GM19238 (cell line): ENCODE measurements around the gene LEPR.
"Not testable (repeated sequence)": the region's sequence is repeated elsewhere in the genome, so short reads cannot be mapped to it uniquely, and the experiment has no call there.

ENCODE experiments used
- DNase-seq: peaks from one replicate; pipeline ENCODE4 v3.0.0; 2011; ENCODE audit warnings: low spot score; ENCODE audit not compliant: insufficient read length

LEPR gene, protein sequence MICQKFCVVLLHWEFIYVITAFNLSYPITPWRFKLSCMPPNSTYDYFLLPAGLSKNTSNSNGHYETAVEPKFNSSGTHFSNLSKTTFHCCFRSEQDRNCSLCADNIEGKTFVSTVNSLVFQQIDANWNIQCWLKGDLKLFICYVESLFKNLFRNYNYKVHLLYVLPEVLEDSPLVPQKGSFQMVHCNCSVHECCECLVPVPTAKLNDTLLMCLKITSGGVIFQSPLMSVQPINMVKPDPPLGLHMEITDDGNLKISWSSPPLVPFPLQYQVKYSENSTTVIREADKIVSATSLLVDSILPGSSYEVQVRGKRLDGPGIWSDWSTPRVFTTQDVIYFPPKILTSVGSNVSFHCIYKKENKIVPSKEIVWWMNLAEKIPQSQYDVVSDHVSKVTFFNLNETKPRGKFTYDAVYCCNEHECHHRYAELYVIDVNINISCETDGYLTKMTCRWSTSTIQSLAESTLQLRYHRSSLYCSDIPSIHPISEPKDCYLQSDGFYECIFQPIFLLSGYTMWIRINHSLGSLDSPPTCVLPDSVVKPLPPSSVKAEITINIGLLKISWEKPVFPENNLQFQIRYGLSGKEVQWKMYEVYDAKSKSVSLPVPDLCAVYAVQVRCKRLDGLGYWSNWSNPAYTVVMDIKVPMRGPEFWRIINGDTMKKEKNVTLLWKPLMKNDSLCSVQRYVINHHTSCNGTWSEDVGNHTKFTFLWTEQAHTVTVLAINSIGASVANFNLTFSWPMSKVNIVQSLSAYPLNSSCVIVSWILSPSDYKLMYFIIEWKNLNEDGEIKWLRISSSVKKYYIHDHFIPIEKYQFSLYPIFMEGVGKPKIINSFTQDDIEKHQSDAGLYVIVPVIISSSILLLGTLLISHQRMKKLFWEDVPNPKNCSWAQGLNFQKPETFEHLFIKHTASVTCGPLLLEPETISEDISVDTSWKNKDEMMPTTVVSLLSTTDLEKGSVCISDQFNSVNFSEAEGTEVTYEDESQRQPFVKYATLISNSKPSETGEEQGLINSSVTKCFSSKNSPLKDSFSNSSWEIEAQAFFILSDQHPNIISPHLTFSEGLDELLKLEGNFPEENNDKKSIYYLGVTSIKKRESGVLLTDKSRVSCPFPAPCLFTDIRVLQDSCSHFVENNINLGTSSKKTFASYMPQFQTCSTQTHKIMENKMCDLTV

DNA sequence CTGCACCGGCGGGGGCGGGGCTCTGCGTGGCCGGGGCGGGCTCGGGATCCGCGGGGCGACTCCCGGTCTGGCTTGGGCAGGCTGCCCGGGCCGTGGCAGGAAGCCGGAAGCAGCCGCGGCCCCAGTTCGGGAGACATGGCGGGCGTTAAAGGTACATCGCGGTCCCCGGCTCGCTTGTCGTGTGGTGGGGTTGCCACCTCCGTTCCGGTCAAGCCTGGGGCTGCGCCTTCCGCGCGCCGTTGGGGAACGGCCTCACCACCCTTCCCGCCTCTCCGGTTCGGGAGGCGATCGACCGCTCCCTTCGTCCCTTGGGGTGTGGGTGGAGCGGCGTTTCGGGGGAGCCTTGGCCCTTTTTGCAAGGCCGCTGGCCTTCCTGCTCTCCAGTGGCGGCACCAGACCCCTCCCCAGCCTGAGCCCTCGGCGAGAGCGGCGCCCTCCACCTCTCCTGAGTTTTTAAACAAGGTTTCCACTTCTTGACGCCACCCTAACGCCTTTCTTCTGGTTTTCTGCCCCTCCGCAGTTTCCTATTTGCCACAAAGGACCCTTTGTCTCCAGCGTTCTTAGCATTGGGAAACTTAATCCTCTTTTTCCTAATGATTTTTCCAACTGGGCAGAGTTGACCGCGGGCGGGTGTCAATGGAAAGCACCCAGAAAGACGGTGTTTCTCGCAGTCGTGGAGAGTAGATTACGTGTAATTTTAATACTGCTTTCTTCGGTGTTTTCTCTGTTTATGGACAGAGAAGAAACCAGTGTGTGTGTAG is at the start of gene LEPR, which contains the start of gene LEPROT:
TSS of gene LEPR (plus strand) at position 79 of the 761 bp plus-strand sequence. CDS start 144,898 bp downstream, outside the sequence.
TSS of gene LEPROT (plus strand) at position 79 of the 761 bp plus-strand sequence. CDS start at position 136, 57 bp downstream.
- DNase-seq = peak; percentile 80

DNA sequence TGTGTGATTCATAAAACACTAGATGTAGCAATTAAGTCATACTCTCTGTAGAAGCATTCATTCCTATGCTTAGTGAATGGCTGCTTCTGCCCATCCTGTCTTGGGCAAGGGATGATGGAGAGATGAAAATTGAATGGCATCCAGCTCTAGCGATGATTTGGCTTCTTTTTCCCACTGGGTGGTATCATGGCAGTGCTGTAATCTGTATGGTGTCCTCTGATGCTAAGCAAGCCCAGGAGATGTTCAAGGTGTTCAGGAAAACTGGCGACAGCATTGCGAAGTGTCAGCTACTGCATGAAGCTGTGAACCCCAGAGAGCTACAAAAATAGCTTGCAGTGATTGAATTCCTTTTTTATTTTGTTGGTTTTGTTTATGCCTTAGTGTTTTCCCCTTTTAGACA is 48.9 kb upstream of the LEPR start:
- DNase-seq = no peak

DNA sequence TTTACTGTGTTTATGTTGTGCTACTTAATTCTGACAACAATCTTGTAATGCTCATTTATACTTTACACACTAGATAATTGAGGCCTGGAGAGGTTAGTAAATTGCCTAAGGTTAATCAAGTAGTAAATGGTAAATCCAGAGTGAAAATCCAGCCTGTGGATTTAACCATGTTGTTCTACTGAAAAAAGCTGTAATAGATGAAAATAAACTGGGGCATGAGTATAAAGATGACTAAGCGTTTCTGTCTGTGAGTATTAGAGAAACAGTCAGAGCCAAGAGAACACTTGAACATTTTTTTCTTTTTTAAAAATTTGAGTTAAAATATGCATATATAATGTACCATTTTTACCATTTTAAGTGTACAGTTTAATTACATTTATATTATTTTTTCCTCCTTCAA is 47.9 kb upstream of the LEPR start:
- DNase-seq = no peak

DNA sequence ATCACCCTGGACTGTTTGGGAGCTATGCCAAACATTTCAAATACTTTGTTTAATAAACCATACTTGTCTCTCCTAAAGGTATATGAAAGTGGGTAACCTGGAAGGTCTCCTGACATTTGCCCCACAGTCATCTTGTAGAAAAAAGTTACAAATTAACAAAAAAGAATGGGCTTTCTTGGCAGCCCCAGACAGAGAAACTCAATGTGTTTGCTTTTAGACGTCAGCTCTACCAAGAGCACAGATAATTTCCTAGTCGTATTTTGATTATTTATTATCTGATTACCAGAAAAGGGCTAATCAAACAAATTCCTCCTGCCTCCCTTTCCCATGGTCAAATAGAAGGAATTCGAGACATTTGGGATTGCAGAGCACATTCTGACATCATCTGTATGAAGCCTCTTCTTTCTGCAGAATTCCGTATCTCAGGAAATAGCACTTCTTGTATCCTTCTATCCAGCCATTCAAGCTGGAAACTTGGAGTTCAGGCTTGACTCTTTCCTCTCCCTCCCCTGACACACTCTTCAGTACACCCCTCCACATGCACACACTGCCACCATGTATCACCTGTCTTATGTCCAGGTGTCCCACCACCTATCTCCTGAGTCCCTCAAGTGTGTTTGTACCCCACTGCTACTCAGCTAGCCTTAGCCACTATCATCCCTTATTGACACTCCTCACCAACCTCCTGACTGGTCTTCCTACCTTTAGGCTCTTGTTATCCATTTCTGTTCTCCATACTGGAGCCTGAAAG is 42.8 kb upstream of the LEPR start:
- no peak for DNase-seq

DNA sequence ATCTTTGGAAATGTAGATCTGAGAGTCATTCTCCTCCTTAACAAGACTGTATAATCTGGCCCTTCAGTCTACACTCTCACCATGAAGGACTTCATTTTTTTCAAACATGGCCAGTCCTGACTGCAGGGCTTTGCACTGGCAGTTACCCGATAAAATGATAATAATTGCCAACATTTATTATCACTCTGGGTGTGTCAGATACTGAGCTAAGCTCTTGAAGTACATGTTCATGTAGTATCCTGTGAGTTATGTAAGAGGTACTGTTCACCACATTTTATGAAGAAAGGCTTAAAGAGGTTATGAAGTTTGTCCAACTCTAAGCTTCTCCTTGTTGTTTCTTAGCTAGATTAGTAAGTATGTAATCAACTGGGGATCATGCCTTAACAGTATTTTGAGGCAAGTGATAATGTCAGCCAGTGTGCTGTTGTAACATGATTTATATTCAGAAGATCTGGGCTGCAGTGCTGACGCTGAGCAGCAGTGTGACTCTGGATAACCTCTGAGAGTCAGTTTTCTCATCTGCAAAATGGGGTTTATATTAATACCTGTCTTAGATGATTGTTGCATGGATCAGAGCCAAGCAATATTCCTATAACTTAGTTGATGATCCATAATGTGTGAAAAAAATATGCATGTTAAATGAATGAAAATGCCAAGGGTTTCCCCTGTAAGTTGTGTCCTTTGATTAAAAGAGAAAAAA is 42.1 kb upstream of the LEPR start:
- no peak for DNase-seq

DNA sequence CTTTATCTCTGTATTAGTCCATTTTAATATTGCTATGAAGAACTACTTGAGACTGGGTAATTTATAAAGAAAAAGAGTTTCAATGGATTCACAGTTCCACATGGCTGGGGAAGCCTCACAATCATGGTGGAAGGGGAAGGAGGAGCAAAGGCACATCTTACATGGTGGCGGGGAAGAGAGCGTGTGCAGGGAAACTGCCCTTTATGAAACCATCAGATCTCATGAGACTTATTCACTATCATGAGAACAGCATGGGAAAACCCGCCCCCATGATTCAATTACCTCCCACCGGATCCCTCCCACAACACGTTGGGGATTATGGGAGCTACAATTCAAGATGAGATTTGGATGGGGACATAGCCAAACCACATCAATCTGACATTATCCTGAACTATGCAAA is 36.0 kb upstream of the LEPR start:
- not testable (repeated sequence) for DNase-seq

DNA sequence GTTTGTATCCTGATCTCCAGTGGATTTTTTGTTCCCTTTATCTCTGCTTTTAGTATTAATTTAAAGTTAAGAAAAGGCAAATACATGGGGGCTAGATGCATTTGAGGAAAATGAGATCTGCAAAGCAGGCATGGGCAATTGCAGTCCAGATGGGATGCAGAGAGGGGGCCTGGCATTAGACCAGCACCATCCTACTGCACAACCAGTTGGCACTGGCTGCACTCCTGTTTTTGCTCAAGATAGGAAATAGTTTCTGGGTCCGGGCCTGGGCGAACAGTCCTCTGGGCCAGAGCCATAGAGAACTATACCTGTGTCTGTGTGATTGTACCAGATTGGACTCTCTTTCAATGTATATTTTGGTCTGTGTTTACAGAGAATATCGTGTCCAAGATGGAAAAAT is 34.0 kb upstream of the LEPR start:
- no peak for DNase-seq

DNA sequence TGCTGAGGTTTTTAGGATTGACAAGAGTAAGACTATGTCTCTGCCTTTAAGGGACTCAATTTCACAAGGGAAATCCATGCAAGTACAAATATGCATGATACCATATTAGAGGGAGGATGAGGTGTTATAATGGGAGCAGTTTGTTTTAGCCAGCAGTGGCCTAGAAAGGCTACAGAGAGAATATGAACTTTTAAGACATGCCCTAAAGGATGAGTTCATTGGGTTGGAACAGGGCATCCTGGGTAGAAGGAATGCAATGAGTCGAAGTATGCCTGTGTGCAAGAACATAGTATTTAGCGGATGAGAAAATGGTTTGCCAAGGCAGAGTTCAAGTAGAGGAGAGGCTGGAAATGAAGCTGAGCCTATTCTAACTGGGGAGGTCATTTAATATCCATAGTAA is 32.6 kb upstream of the LEPR start:
- DNase-seq = no peak

DNA sequence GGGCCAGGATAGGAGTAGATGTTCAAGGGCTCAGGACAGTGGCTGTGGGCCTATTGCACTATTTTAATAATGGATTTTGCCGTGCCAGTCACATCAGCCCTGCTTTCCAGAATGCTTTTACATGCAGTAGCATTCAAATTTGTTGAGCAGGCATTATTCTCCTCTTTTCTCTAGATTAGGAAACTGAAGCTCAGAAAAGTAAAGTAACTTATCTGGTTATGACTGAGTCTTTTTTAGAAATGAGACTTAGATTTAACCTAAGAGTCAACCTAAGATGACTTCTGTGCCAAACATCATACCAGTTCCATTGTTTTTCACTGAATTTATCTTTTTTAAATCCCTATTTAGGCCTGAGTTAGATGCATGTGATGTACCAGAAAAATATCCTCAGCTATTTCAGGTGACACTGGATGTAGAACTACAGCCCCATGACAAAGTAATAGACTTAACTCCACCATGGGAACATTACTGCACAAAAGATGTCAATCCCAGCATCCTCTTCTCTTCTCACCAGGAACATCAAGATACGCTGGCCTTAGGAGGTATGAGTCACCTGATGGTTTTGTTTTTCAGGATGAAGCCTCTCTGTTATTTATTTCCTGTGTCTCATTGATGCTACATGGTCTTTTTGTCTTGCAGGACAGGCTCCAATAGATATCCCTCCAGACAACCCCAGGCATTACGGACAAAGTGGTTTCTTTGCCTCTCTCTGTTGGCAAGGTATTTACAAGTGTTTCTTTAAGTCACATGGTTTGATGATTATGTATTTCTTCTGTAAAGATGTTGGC is 31.4 kb upstream of the LEPR start:
- no peak for DNase-seq

DNA sequence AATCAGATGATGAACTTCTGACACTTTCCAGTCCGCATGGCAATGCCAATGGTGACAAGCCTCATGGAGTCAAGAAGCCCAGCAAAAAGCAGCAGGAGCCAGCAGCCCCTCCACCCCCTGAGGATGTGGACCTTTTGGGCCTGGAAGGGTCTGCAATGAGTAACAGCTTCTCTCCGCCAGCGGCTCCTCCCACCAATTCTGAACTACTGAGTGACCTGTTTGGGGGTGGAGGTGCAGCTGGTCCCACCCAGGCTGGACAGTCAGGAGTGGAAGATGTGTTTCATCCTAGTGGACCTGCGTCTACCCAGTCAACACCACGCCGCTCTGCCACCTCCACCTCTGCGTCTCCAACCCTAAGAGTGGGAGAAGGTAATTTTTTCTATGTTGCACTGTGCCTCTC is 28.0 kb upstream of the LEPR start:
- no peak for DNase-seq

DNA sequence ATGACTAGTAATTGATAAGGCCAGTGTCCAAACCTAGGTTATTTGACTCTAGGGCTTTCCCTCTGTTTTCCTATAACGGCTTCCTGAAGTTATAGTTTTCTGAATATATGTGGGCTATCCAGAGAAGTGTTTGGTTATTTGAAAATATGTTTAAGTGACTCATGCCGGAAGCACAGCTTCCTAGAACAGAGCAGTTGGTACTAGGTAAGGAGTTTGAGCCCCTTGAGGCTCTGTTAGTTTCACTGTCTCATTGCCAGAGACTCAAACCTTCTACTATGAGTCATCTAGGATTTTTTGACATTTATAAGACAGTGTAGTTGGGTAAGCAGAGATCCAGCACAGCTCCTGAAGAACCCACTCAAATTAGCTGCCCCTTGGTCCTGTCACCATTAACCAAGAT is 27.1 kb upstream of the LEPR start:
- DNase-seq = no peak

DNA sequence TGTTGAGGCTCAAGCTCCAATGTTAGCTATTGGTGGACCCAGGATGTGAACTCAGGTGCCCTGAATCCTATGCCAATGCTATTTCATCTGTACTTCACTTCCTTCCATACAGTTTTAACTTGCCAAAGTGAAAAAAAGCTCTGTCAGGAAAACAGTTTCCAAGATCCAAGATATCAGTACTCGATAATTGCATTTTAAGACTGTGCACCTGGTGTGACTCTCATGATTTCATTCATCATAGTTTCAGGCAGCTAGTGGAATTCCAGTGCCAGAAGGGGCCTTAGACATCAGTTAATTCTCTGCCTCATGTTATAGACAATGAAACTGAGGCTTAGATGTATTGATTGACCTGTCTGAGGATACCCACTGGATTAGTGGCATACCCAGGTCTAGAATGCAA is 26.5 kb upstream of the LEPR start:
- DNase-seq = no peak

DNA sequence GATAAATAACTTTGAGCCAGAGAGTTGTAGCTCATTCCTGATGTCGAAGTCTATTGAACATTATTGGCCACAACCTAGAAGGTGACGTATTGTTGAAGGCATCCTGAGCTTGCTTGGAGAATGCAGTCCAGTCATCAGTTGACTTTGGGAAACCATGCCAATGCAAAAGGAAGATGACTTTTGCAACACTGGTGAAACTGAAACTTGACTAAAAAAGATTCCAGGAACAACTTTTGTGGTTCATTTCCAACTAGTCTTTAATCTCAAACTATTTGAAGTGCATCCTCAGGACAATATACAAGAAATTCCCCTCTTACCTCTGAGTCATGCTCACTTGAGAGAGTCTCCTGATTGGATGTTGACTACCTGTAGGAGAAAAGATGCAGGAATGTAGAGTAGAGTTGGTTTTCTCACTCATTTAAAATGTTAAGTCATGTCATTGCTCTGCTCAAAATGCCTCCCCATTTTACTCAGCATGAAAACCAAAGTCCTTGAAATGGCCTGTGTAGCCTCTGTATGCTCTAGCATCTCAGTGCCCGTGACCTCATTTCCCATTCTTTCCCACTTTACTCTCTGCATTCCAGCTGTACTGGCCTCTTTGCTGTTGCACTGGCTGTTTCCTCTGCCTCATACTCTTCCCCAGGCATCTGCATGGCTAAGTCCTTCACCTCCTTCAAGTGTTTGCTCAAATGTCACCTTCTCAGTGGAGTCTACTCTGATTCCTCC is 24.4 kb upstream of the LEPR start:
- no peak for DNase-seq

DNA sequence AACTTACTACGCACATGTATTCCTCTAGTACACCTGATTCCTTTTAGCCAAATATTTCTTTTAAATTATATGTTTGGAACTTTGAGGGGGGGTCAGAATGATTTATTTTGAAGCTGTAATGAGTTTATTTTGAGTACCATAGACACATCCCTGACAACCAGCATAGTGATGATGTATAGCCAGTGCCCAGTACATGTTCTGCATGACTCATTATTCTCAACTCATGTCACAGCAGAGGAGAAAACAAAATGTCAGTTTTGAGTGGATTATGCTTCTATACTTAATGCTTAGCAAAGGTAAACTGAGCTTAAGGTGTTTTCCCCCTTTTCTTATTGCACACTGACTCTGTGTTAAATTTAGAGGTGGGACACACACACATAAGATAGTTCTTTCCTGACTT is 22.4 kb upstream of the LEPR start:
- no peak for DNase-seq

DNA sequence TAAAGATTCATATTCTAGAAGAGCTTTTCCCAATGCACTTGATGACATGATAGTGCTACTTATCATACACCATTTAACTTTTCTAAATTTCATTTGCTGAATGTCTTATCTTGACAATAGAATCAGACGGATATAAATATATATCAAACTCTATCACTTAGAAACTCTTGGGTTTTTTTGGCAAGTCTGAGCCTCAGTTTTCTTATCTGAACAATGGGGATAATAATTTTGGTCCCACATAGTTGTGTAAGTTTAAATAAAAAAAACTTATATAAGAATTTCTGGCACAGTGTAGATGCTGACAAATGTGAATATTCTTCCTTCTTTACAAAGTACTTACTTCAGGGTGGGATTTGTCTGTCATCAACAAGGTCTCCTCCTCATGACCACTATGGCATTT is 21.5 kb upstream of the LEPR start:
- no peak for DNase-seq

DNA sequence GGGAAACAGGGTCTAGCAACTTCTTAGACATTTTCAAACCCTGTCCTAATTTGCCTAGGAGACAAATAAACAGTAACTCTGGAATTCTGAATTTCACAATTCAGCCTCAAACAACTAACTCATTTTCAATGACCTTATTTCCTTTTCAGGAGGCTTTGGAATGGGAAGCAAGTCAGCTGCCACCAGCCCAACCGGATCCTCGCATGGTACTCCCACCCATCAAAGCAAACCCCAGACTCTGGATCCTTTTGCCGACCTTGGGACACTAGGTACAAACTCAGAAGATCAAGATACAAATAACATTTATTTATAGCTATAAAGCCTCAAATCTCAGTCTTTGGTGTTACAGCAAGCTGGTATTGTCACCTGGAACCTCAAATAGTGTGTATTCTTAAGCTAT is 18.9 kb upstream of the LEPR start:
- no peak for DNase-seq

DNA sequence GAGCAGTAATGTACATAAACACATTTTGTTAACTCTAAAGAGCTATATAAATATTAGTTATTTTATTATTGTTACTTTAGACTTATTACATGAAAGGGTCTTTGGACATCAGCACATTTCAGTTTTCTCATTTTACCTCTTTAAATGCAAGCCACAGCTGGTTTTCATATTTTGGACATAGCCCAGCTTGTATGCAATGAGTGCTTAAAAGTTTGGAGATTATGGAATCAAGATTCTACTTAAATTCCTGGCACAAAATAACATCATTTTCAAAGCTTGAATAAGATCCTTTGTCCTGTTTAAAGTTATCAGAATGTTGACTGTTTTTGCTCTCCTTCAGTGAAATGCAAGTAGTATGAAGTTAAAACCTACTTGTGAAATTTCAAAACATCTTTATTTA is 15.5 kb upstream of the LEPR start:
- no peak for DNase-seq

DNA sequence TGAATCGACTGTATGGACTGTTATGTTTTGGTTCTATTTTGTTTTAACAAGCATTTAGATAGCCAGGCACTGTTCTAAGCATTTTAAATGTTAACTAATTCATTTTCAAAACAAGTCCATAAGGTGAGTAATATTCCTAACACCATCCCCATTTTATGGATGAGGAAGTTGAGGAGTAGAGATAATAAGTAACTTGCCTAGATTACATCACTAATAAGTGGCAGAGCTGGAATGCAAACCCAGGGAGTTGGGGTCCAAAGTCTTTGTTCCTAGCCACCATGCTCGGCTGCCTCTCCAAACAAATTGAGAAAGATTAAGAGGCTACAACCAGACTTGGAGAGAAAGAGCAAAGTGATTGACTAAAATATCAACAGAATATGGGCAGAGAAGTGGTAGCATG is 12.6 kb upstream of the LEPR start:
- no peak for DNase-seq
